Measurements from ENCODE around the gene VWA3B. TPM values are rescaled to one million over a fixed set of nuclear protein-coding genes. Genes with fewer than 3 reads are reported as not detected.
A peak's percentile ranks its signal among the peaks of the same experiment; 100 is the strongest.
"Not testable (repeated sequence)": the region's sequence is repeated elsewhere in the genome, so short reads cannot be mapped to it uniquely, and the experiment has no call there.

The VWA3B gene
- total RNA-seq (2014; rRNA removed; shearing (Covaris generic)), result 1.0 TPM in 1 of 2 replicates, not detected in the other

GRCh38 chr2:98086491-98087446, at the start of gene VWA3B:
Gene VWA3B (plus strand): TSS chr2:98087167. CDS start chr2:98093093, 5,926 bp downstream.
- Histone ChIP-seq H3K36me3 (replicated peaks; ENCODE audit: control insufficient read depth, insufficient read depth, low read length) (no peaks in the 10 kb centered on the region), H3K4me3 (ENCODE audit: insufficient read depth, low read depth, low read length) (peak within 1 kb of the TSS; percentile 50), H3K27me3 (ENCODE audit: control insufficient read depth, insufficient read depth, low read length) (peaks cover 30% of the 10 kb centered on the region)
- DNase-seq, result peak; percentile 97

GRCh38 chr2:98037206-98037605, 49.8 kb upstream of the VWA3B start:
- no peak for DNase-seq

GRCh38 chr2:98037666-98038336, 49.2 kb upstream of the VWA3B start:
- peak; percentile 32 for DNase-seq
- Histone ChIP-seq H3K4me3 (ENCODE audit: insufficient read depth, low read depth, low read length) (no peak overlapping the region), H3K36me3 (replicated peaks; ENCODE audit: control insufficient read depth, insufficient read depth, low read length) (no peaks in the 10 kb centered on the region), H3K27me3 (ENCODE audit: control insufficient read depth, insufficient read depth, low read length) (no peaks in the 10 kb centered on the region)

More at GRCh38 chr2:98037206-98037605, 49.8 kb upstream of the VWA3B start:
- Histone ChIP-seq H3K4me3 (ENCODE audit: insufficient read depth, low read depth, low read length) (no peak overlapping the region), H3K27me3 (ENCODE audit: control insufficient read depth, insufficient read depth, low read length) (no peaks in the 10 kb centered on the region), H3K36me3 (replicated peaks; ENCODE audit: control insufficient read depth, insufficient read depth, low read length) (no peaks in the 10 kb centered on the region)

- no peaks in the 10 kb centered on the region for H3K27me3 ChIP-seq (ENCODE audit: control insufficient read depth, insufficient read depth, low read length)
- DNase-seq, result no peak
- H3K4me3 ChIP-seq (ENCODE audit: insufficient read depth, low read depth, low read length), result no peak overlapping the region
- no peaks in the 10 kb centered on the region for H3K36me3 ChIP-seq (replicated peaks; ENCODE audit: control insufficient read depth, insufficient read depth, low read length)
Observed at GRCh38 chr2:98039085-98039756, 47.7 kb upstream of the VWA3B start.

GRCh38 chr2:98040331-98040939, 46.5 kb upstream of the VWA3B start:
- no peaks in the 10 kb centered on the region for H3K36me3 ChIP-seq (replicated peaks; ENCODE audit: control insufficient read depth, insufficient read depth, low read length)
- no peak for DNase-seq
- H3K4me3 ChIP-seq (ENCODE audit: insufficient read depth, low read depth, low read length), result no peak overlapping the region
- no peaks in the 10 kb centered on the region for H3K27me3 ChIP-seq (ENCODE audit: control insufficient read depth, insufficient read depth, low read length)

GRCh38 chr2:98043101-98043500, 43.9 kb upstream of the VWA3B start:
- Histone ChIP-seq H3K27me3 (ENCODE audit: control insufficient read depth, insufficient read depth, low read length) (no peaks in the 10 kb centered on the region), H3K36me3 (replicated peaks; ENCODE audit: control insufficient read depth, insufficient read depth, low read length) (no peaks in the 10 kb centered on the region), H3K4me3 (ENCODE audit: insufficient read depth, low read depth, low read length) (no peak overlapping the region)
- no peak for DNase-seq

GRCh38 chr2:98044730-98045129, 42.2 kb upstream of the VWA3B start:
- not testable (repeated sequence) for DNase-seq; H3K4me3 ChIP-seq (ENCODE audit: insufficient read depth, low read depth, low read length)

GRCh38 chr2:98050070-98050469, 36.9 kb upstream of the VWA3B start:
- Histone ChIP-seq H3K27me3 (ENCODE audit: control insufficient read depth, insufficient read depth, low read length) (no peaks in the 10 kb centered on the region), H3K4me3 (ENCODE audit: insufficient read depth, low read depth, low read length) (no peak overlapping the region), H3K36me3 (replicated peaks; ENCODE audit: control insufficient read depth, insufficient read depth, low read length) (no peaks in the 10 kb centered on the region)
- no peak for DNase-seq

More at GRCh38 chr2:98044730-98045129, 42.2 kb upstream of the VWA3B start:
- not testable (repeated sequence) for H3K27me3 ChIP-seq (ENCODE audit: control insufficient read depth, insufficient read depth, low read length); H3K36me3 ChIP-seq (replicated peaks; ENCODE audit: control insufficient read depth, insufficient read depth, low read length)

- H3K36me3 ChIP-seq (replicated peaks; ENCODE audit: control insufficient read depth, insufficient read depth, low read length), result no peaks in the 10 kb centered on the region
- no peaks in the 10 kb centered on the region for H3K27me3 ChIP-seq (ENCODE audit: control insufficient read depth, insufficient read depth, low read length)
- DNase-seq, result no peak
- H3K4me3 ChIP-seq (ENCODE audit: insufficient read depth, low read depth, low read length), result no peak overlapping the region
Observed at GRCh38 chr2:98058191-98058975, 28.6 kb upstream of the VWA3B start.

- H3K36me3 ChIP-seq (replicated peaks; ENCODE audit: control insufficient read depth, insufficient read depth, low read length), result no peaks in the 10 kb centered on the region
- H3K27me3 ChIP-seq (ENCODE audit: control insufficient read depth, insufficient read depth, low read length), result no peaks in the 10 kb centered on the region
- H3K4me3 ChIP-seq (ENCODE audit: insufficient read depth, low read depth, low read length), result no peak overlapping the region
- no peak for DNase-seq
Observed at GRCh38 chr2:98060277-98060676, 26.7 kb upstream of the VWA3B start.

GRCh38 chr2:98063291-98063854, 23.6 kb upstream of the VWA3B start:
- DNase-seq, result no peak
- H3K4me3 ChIP-seq (ENCODE audit: insufficient read depth, low read depth, low read length), result no peak overlapping the region
- H3K27me3 ChIP-seq (ENCODE audit: control insufficient read depth, insufficient read depth, low read length), result no peaks in the 10 kb centered on the region
- no peaks in the 10 kb centered on the region for H3K36me3 ChIP-seq (replicated peaks; ENCODE audit: control insufficient read depth, insufficient read depth, low read length)

- no peaks in the 10 kb centered on the region for H3K27me3 ChIP-seq (ENCODE audit: control insufficient read depth, insufficient read depth, low read length)
- no peak overlapping the region for H3K4me3 ChIP-seq (ENCODE audit: insufficient read depth, low read depth, low read length)
- DNase-seq, result no peak
- H3K36me3 ChIP-seq (replicated peaks; ENCODE audit: control insufficient read depth, insufficient read depth, low read length), result no peaks in the 10 kb centered on the region
Observed at GRCh38 chr2:98065808-98066207, 21.2 kb upstream of the VWA3B start.

GRCh38 chr2:98067160-98067559, 19.8 kb upstream of the VWA3B start:
- Histone ChIP-seq H3K27me3 (ENCODE audit: control insufficient read depth, insufficient read depth, low read length) (no peaks in the 10 kb centered on the region), H3K36me3 (replicated peaks; ENCODE audit: control insufficient read depth, insufficient read depth, low read length) (no peaks in the 10 kb centered on the region), H3K4me3 (ENCODE audit: insufficient read depth, low read depth, low read length) (no peak overlapping the region)
- no peak for DNase-seq

All from H7 (cell line).